ENCODE data around the gene TTC12. TPM values are rescaled to one million over a fixed set of nuclear protein-coding genes. Genes with fewer than 3 reads are reported as not detected.

The TTC12 gene
- total RNA-seq, 2 experiments from 2014 or later, result 17.1 to 21.8 TPM

DNA sequence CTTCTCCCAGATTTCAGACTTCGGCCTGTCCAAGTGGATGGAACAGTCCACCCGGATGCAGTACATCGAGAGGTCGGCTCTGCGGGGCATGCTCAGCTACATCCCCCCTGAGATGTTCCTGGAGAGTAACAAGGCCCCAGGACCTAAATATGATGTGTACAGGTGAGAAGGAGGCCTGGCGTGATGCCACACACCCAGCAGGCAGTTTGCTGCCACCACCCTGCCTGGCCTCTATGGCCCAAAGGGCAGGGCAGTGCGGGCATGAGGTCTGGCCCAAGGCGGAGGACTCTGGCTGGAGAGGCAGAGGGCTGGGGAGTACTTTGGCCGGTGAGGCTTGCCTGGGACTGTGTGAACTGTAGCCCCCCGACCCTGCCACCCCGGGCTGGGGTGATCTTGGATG, 80.5 kb downstream of the TTC12 start:
- no peak for DNase-seq
- Mint-ChIP-seq H3K9me3 (no peaks in the 10 kb centered on the region), H3K4me1 (no peaks in the 10 kb centered on the region), H3K4me3 (no peak overlapping the region), H3K36me3 (ENCODE audit: low read depth) (no peaks in the 10 kb centered on the region), H3K27ac (no peak overlapping the region), H3K27me3 (no peaks in the 10 kb centered on the region)
- ChIA-PET CTCF (interaction anchor here (0.9 kb wide), 1 partner anchor 1452 kb away, joined by 3 read pairs; no protein-coding TSS in a partner anchor), POLR2A (no interaction called here)

DNA sequence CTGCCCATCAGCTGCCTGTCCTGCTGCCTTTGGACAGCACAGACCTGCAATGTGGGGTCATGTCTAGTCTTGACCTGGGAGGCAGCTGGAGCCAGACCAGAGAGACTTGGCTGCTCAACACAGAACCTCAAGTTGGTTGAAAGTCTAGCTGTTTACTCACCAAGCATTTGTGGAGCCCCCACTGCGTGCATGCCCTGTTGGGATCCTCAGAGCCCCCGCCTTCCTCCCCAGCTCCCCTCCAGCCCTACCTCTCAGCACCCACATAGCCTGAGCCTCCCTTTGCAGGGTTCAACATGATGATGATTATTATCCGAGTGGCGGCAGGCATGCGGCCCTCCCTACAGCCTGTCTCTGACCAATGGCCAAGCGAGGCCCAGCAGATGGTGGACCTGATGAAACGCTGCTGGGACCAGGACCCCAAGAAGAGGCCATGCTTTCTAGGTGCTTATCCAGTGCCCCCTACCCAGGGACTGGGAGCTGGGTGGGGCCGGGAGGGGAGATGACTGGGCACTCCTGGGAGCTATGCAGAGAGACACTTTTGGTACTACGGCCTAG, 81.5 kb downstream of the TTC12 start:
- ChIA-PET POLR2A (interaction anchor here (0.7 kb wide), 1 partner anchor 160 kb away, joined by 3 read pairs; no protein-coding TSS in a partner anchor), CTCF (interaction anchor here (0.6 to 0.9 kb wide), 2 partner anchors 16 to 1451 kb away, joined by 3 read pairs; no protein-coding TSS in a partner anchor)
- no peak for DNase-seq

GRCh38 chr11:113396690-113397089, 82.3 kb downstream of the TTC12 start:
- no peak for DNase-seq
- H3K27me3 Mint-ChIP-seq, result no peaks in the 10 kb centered on the region
- POLR2A ChIA-PET, result no interaction called here

More for the DNA sequence above, 81.5 kb downstream of the TTC12 start:
- Mint-ChIP-seq H3K36me3 (ENCODE audit: low read depth) (no peaks in the 10 kb centered on the region), H3K4me1 (no peaks in the 10 kb centered on the region), H3K9me3 (no peaks in the 10 kb centered on the region), H3K4me3 (no peak overlapping the region), H3K27ac (no peak overlapping the region), H3K27me3 (no peaks in the 10 kb centered on the region)

GRCh38 chr11:113397212-113397611, 82.8 kb downstream of the TTC12 start:
- Mint-ChIP-seq H3K27ac (no peak overlapping the region), H3K4me1 (no peaks in the 10 kb centered on the region), H3K4me3 (no peak overlapping the region), H3K36me3 (ENCODE audit: low read depth) (no peaks in the 10 kb centered on the region), H3K9me3 (no peaks in the 10 kb centered on the region), H3K27me3 (no peaks in the 10 kb centered on the region)
- ChIA-PET CTCF (interaction anchor here (1.5 kb wide), 1 partner anchor 22 kb away, joined by 4 read pairs; no protein-coding TSS in a partner anchor), POLR2A (no interaction called here)
- no peak for DNase-seq

More at GRCh38 chr11:113396690-113397089, 82.3 kb downstream of the TTC12 start:
- Mint-ChIP-seq H3K9me3 (no peaks in the 10 kb centered on the region), H3K27ac (no peak overlapping the region), H3K4me3 (no peak overlapping the region), H3K4me1 (no peaks in the 10 kb centered on the region), H3K36me3 (ENCODE audit: low read depth) (no peaks in the 10 kb centered on the region)
- CTCF ChIA-PET, result interaction anchor here (0.6 to 1.5 kb wide), 2 partner anchors 21 to 491 kb away, joined by 3 to 4 read pairs; no protein-coding TSS in a partner anchor

DNA sequence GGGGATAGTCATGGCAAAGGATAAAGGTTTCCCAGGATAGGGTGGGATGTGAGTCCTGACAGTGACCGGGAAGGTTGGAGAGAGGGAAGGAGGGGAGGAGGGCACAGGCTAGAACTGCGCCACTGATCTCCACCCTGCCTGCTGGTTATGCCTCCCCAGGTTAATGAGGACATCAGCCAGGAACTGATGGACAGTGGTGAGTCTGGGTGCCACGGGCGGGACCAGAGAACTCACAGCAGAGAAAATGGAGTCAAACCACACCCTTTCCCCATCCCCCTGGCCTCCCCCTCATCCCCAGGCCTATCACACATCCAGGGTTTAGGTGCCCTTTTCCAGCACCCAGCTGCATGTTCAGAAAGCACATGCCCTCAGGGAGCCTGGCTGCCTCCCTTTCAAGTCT, 83.4 kb downstream of the TTC12 start:
- no peaks in the 10 kb centered on the region for H3K27me3 Mint-ChIP-seq
- no peak overlapping the region for H3K4me3 Mint-ChIP-seq
- POLR2A ChIA-PET, result no interaction called here
- H3K9me3 Mint-ChIP-seq, result no peaks in the 10 kb centered on the region
- no peaks in the 10 kb centered on the region for H3K36me3 Mint-ChIP-seq (ENCODE audit: low read depth)
- H3K27ac Mint-ChIP-seq, result no peak overlapping the region
- no peak for DNase-seq
- CTCF ChIA-PET, result interaction anchor here (1.5 kb wide), 1 partner anchor 23 kb away, joined by 4 read pairs; no protein-coding TSS in a partner anchor
- H3K4me1 Mint-ChIP-seq, result no peaks in the 10 kb centered on the region

- Mint-ChIP-seq H3K27me3 (no peaks in the 10 kb centered on the region), H3K4me1 (no peaks in the 10 kb centered on the region), H3K36me3 (ENCODE audit: low read depth) (no peaks in the 10 kb centered on the region), H3K4me3 (no peak overlapping the region), H3K9me3 (no peaks in the 10 kb centered on the region), H3K27ac (no peak overlapping the region)
- ChIA-PET POLR2A (no interaction called here), CTCF (no interaction called here)
- DNase-seq, result no peak
Observed at GRCh38 chr11:113398669-113399430, 84.5 kb downstream of the TTC12 start.

DNA sequence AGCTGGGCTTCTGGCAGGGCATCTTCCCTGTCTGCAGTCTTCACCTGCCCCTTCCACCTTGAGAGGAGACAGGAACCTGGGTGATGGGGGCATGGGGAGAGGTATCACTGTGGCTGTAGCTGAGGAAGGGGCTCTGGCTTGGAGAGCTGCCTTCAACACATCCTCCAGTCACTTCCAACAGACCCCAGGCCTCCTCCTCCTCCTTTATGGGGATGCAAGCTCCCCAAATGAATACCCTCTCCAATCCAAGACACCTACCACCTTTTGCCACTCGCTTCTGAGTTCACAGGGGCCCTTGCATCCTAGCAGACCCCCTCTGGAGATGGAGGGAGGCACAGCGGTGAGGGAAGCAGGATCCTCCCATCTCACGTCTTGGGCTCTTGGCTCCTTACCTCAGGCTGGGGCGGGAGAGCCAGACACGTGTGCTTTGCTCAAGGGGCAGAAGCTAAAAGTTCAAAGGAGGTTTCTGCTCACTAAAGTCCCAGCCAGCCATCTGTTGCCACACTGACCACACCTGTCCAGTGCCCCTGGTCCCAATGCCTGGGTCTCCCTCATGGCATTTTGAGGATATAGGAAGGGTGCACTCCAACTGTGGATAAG, 86.3 kb downstream of the TTC12 start:
- POLR2A ChIA-PET, result no interaction called here
- no peaks in the 10 kb centered on the region for H3K36me3 Mint-ChIP-seq (ENCODE audit: low read depth)
- no peaks in the 10 kb centered on the region for H3K27me3 Mint-ChIP-seq

DNA sequence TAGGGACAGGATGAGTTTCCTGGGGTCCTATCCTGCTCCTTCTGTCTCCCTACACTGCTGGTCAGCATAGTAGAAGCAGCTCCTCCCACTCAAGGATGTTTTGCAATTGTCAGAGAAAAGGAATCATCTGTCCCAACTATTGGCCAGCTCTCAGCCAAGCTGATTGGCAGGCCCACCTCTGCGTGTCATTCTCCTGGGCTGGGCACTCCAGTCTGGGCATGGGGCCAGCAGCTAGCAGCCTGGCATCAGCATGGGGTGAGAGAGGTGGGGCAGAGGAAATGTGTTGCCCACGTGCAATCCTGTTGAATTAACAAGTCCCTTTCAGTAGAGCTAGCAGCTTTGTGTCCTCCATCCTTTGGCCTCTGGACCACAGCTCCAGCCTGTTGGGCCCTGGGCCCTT, 87.3 kb downstream of the TTC12 start:
- DNase-seq, result no peak
- H3K9me3 Mint-ChIP-seq, result no peaks in the 10 kb centered on the region
- H3K27me3 Mint-ChIP-seq, result no peaks in the 10 kb centered on the region
- no peaks in the 10 kb centered on the region for H3K4me1 Mint-ChIP-seq
- CTCF ChIA-PET, result no interaction called here
- H3K36me3 Mint-ChIP-seq (ENCODE audit: low read depth), result no peaks in the 10 kb centered on the region
- H3K27ac Mint-ChIP-seq, result no peak overlapping the region
- POLR2A ChIA-PET, result no interaction called here
- H3K4me3 Mint-ChIP-seq, result no peak overlapping the region

More for the DNA sequence above, 86.3 kb downstream of the TTC12 start:
- Mint-ChIP-seq H3K9me3 (no peaks in the 10 kb centered on the region), H3K4me3 (no peak overlapping the region), H3K4me1 (no peaks in the 10 kb centered on the region), H3K27ac (no peak overlapping the region)
- no peak for DNase-seq
- CTCF ChIA-PET, result no interaction called here

DNA sequence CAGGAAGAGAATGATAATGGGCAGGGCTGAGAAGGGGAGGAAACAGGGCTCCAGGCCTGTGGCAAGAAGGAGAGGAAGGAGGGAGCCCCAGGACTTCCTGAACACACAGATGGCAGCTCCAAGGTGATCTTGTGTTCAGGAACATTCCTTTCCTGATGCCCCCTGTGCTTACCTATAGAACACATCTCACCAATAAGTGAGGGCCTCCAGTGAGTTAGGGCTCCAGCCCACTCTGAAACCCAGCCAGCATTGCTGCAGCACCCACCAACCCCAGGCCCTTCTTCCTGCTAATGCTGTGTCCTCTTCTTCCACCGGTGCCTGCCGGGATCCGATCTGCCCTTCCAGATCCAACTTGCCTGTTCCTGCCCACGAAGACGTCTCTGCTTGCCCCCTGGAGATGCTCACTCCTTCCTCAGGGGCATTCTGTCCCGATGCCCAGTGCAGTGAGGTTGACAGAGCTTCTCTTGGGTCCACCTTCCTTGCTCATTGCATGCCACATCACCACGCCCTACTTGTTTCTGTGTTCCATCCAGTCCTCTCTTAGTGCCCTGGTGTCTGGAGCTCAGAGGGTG, 90.6 kb downstream of the TTC12 start:
- Mint-ChIP-seq H3K36me3 (ENCODE audit: low read depth) (no peaks in the 10 kb centered on the region), H3K27me3 (no peaks in the 10 kb centered on the region)

DNA sequence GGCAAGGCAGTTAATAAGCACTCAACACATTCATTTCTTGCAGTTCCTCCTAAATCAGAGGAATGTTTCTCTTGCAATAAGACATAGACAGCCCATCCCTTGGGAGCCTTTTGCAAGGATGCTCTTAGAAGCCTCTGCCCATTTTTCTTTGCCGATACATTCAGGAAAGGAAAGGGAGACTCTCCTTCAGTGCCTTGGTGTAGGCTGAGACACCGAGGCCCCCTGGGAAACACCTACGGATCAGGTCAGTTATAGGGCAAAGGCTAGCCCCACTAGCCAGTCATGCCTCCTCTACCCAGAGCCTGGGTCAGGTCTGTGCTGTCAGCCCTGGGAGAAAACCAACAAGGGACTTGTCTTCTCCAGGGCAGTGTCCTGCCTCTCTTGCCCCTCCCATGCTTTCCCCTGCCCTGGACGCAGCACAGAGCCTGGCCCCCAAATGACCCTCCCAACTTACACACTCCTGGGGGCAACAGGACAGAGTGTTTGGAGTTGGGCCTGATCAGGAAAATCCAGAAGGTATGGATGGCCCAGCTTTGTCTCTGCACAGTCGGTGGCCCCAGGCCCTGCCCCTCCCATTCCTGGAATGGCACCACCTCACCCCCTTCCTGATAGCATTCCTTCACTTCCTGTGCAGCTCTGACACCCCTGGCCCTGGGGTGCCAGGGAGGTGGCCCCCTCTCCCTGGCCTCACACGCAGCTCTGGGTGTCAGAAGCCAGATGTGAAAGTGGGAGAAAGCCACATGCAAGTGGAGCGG, 91.5 kb downstream of the TTC12 start:
- Mint-ChIP-seq H3K4me3 (no peak overlapping the region), H3K36me3 (ENCODE audit: low read depth) (no peaks in the 10 kb centered on the region), H3K27ac (no peak overlapping the region), H3K27me3 (no peaks in the 10 kb centered on the region), H3K4me1 (no peaks in the 10 kb centered on the region), H3K9me3 (no peaks in the 10 kb centered on the region)
- ChIA-PET POLR2A (no interaction called here), CTCF (no interaction called here)
- no peak for DNase-seq

More for the DNA sequence above, 90.6 kb downstream of the TTC12 start:
- Mint-ChIP-seq H3K27ac (no peak overlapping the region), H3K9me3 (no peaks in the 10 kb centered on the region), H3K4me1 (no peaks in the 10 kb centered on the region), H3K4me3 (no peak overlapping the region)
- POLR2A ChIA-PET, result no interaction called here
- no peak for DNase-seq
- CTCF ChIA-PET, result no interaction called here

DNA sequence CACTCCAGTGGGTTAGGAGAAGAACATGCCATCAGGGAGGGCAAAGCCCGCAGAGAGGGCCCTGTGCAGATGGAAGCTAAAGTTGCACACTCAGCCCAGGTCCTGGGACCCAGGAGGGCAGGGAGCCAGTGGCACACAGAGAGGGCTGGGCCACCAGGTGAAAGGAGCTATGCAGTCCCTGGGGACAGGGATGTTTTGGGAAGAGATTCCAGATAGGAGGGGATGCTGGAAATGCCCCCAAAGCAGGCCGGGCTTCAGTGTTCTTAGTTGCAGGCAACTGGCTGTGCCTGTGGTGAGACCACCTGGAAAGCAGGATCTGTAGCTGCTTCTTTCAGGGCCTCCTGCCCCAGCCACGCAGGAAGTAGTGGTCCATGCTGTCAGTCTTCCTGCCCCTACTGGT, 92.8 kb downstream of the TTC12 start:
- ChIA-PET CTCF (no interaction called here), POLR2A (no interaction called here)
- H3K27me3 Mint-ChIP-seq, result no peaks in the 10 kb centered on the region
- no peak for DNase-seq
- H3K4me3 Mint-ChIP-seq, result no peak overlapping the region
- no peaks in the 10 kb centered on the region for H3K9me3 Mint-ChIP-seq
- H3K27ac Mint-ChIP-seq, result no peak overlapping the region
- no peaks in the 10 kb centered on the region for H3K4me1 Mint-ChIP-seq
- no peaks in the 10 kb centered on the region for H3K36me3 Mint-ChIP-seq (ENCODE audit: low read depth)

DNA sequence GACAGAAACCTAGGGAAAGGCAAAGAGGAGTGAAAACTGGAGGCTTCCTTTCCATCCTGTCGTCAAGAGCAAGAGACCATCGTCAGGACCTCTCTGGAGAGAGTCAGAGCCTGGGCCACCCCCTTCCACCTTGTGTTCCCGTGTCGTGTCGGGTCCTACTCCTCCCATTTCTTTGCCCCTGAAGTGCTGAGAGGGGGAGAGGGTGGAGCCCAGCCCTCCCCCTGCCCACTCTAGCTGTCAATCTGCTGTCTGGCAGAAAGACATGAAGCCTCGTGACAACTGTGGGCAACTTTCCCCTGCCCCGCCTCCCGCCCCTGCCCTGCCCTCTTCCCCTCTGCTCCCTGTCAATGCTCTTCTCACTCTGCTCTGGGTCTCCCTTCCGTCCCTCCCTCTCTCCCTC, 93.8 kb downstream of the TTC12 start:
- Mint-ChIP-seq H3K36me3 (ENCODE audit: low read depth) (no peaks in the 10 kb centered on the region), H3K4me1 (no peaks in the 10 kb centered on the region), H3K27ac (no peak overlapping the region), H3K9me3 (no peaks in the 10 kb centered on the region), H3K27me3 (no peaks in the 10 kb centered on the region), H3K4me3 (no peak overlapping the region)
- no peak for DNase-seq
- ChIA-PET POLR2A (no interaction called here), CTCF (no interaction called here)

DNA sequence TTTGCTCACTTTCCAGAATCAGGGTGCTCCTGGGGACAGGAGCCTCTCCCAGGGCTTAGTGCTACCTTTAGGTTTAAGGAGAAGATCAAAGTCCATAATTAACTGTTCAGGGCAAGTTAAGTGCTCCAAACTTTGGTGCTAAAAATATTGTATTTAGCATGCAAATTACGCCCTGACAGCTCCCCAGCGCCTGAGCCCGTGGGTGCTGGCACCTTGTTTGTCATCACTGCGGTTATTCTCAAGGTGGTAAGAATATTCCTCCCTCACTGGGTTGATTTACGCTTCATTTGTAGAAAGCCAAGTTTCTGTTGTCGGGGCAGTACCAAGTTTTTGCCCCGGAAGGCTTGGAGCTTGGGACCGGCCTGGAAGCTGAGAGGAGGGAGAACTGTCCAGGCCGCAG, 94.5 kb downstream of the TTC12 start:
- Mint-ChIP-seq H3K27ac (no peak overlapping the region), H3K4me3 (no peak overlapping the region), H3K27me3 (no peaks in the 10 kb centered on the region), H3K36me3 (ENCODE audit: low read depth) (no peaks in the 10 kb centered on the region), H3K4me1 (no peaks in the 10 kb centered on the region), H3K9me3 (no peaks in the 10 kb centered on the region)
- ChIA-PET CTCF (no interaction called here), POLR2A (no interaction called here)
- DNase-seq, result no peak

Measured in activated CD4-positive, alpha-beta T cell treated with anti-CD3 and anti-CD28 coated beads, Interleukin-2, amount 10 ng/mL, durations not matched to agents 7 days and 5 days (primary cell).